SH-SY5Y (cell line): ENCODE data around the gene CCDC102A.

Experiments
- GATA2 ChIP-seq: IDR thresholded peaks from 2 replicates; pipeline ENCODE4 v1.6.1; 2011; ENCODE audit warnings: mild to moderate bottlenecking, low read depth, low read length
- GATA3 ChIP-seq: IDR thresholded peaks from 2 replicates; pipeline ENCODE4 v1.6.1; 2011; ENCODE audit warnings: low read depth, mild to moderate bottlenecking, low read length, moderate library complexity

GRCh38 chr16:57530522-57531252 lies 5.7 kb downstream of the CCDC102A start:
- TF ChIP-seq GATA3 (no peak), GATA2 (no peak)
